ENCODE data around the gene CYP51A1.

- TF ChIP-seq EP300 (conservative IDR thresholded peaks at IDR 0.05; ENCODE audit: poor library complexity, severe bottlenecking): no peak
- no peak for TF ChIP-seq CTCF (IDR thresholded peaks at IDR 0.05; ENCODE audit: poor library complexity, severe bottlenecking)
- TF ChIP-seq POLR2AphosphoS5 (IDR thresholded peaks at IDR 0.05): no peak
- no peak for TF ChIP-seq REST (IDR thresholded peaks at IDR 0.05; ENCODE audit: borderline replicate concordance)
- TF ChIP-seq TAF1 (IDR thresholded peaks at IDR 0.05; ENCODE audit: low read depth): no peak
- TF ChIP-seq SMC3 (conservative IDR thresholded peaks at IDR 0.05; ENCODE audit: poor library complexity): no peak
These were observed 17.3 kb downstream of the CYP51A1 start for GRCh38 chr7:92116949-92117348.

All from neural cell (in vitro differentiated cells).